AG08396 (cell line): ENCODE results near the gene SMARCA2.

Experiments used
- DNase-seq: peaks from one replicate; pipeline ENCODE4 v3.0.0; 2012; ENCODE audit warnings: low spot score, mixed read lengths

The SMARCA2 gene

GRCh38 chr9:2215921-2216441 lies 200.8 kb downstream of the SMARCA2 start:
- no peak for DNase-seq

GRCh38 chr9:2216591-2216990 lies 201.4 kb downstream of the SMARCA2 start:
- DNase-seq: no peak

GRCh38 chr9:2217540-2217939 lies 202.4 kb downstream of the SMARCA2 start:
- no peak for DNase-seq

GRCh38 chr9:2220036-2220435 lies 204.9 kb downstream of the SMARCA2 start:
- no peak for DNase-seq

- peak; percentile 30 for DNase-seq
Observed at GRCh38 chr9:2227144-2227867, 212.2 kb downstream of the SMARCA2 start.

- DNase-seq: no peak
Observed at GRCh38 chr9:2228132-2228531, 213.0 kb downstream of the SMARCA2 start.

- no peak for DNase-seq
Observed at GRCh38 chr9:2228641-2229040, 213.5 kb downstream of the SMARCA2 start.

GRCh38 chr9:2229109-2229721 lies 214.1 kb downstream of the SMARCA2 start:
- DNase-seq: no peak

- no peak for DNase-seq
Observed at GRCh38 chr9:2230362-2230761, 215.2 kb downstream of the SMARCA2 start.

GRCh38 chr9:2231101-2231500 lies 216.0 kb downstream of the SMARCA2 start:
- no peak for DNase-seq

- DNase-seq: no peak
Observed at GRCh38 chr9:2231829-2232228, 216.7 kb downstream of the SMARCA2 start.

GRCh38 chr9:2233274-2233673 lies 218.1 kb downstream of the SMARCA2 start:
- no peak for DNase-seq

- no peak for DNase-seq
Observed at GRCh38 chr9:2234371-2234893, 219.3 kb downstream of the SMARCA2 start.

- DNase-seq: no peak
Observed at GRCh38 chr9:2235623-2236022, 220.5 kb downstream of the SMARCA2 start.

- DNase-seq: no peak
Observed at GRCh38 chr9:2236850-2237249, 221.7 kb downstream of the SMARCA2 start.

- DNase-seq: no peak
Observed at GRCh38 chr9:2241461-2241835, 226.3 kb downstream of the SMARCA2 start.

GRCh38 chr9:2241836-2242741 lies 226.9 kb downstream of the SMARCA2 start:
- DNase-seq: peak; percentile 83

GRCh38 chr9:2242831-2243330 lies 227.7 kb downstream of the SMARCA2 start:
- no peak for DNase-seq
